ENCODE measurements around the gene PGLYRP2.

- TF ChIP-seq EZH2 (IDR thresholded peaks at IDR 0.05; ENCODE audit: insufficient read depth, low read length) (no peak), CTCF (IDR thresholded peaks at IDR 0.05; ENCODE audit: insufficient read depth, low read depth, low read length) (no peak)
Measured at GRCh38 chr19:15475611-15476010, 3.7 kb downstream of the PGLYRP2 start.
